T47D (cell line): ENCODE measurements around the gene VSX1.

Experiments used
- DNase-seq, 2 experiments: peaks; one replicate each; pipeline versions ENCODE4 v3.0.0 to v3.0.0-alpha.2; 2011 to 2012; ENCODE audit warnings: low read depth in 1 of 2, low spot score in 1 of 2
- JUND ChIP-seq: IDR thresholded peaks from 2 replicates; pipeline ENCODE4 v1.6.1; 2012; ENCODE audit warnings: low read depth
- in situ Hi-C: cut with HindIII; loops from 2 replicates; pipeline ENCODE4 v1.10.0; 2016; ENCODE audit warnings: low sequenced_read_pairs, low pct_unique_long_range_greater_than_20kb

The VSX1 gene

DNA sequence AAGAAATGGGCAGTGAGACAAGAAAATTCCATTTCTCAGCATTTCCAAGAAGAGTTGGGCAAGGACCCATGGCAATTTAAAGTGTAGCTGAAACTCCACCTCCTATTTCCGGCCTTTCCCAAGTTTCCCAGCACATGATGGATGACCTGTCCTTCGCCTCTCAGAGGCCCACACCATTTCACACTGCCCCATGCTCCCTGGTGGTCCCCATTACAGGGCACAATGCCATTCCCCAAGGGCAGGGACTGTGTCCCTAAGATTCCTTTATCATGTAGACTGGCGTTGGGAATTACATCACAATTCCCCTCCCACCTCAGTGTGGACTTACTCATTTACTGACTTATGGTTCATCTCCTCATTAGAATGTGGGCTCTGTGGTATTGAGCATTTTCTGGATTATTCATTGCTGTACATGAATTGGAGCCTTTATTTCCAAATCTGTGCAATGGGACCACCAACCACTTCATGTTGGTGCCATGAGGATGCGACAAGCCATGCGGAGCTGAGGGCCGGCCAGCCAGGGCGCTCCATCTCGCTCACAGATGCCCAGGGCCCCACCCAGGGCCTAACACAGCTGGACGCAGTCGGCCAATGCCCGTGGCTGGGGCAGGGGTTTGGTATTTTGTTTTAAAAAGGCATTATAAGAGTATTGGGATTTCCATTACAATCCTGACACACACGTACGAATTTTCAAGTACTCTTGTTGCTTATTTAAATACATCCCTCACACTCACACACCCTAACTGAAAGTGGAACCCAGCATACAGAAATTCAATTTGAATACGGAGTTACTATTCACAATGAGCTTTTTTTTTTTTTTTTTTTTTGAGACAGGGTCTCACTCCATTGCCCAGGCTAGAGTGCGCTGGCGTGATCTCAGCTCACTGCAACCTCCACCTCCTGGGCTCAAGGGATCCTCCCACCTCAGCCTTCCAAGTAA is 29.4 kb downstream of the VSX1 start:
- in situ Hi-C loops = no loop called here
- DNase-seq = no peak
- TF ChIP-seq JUND = no peak

DNA sequence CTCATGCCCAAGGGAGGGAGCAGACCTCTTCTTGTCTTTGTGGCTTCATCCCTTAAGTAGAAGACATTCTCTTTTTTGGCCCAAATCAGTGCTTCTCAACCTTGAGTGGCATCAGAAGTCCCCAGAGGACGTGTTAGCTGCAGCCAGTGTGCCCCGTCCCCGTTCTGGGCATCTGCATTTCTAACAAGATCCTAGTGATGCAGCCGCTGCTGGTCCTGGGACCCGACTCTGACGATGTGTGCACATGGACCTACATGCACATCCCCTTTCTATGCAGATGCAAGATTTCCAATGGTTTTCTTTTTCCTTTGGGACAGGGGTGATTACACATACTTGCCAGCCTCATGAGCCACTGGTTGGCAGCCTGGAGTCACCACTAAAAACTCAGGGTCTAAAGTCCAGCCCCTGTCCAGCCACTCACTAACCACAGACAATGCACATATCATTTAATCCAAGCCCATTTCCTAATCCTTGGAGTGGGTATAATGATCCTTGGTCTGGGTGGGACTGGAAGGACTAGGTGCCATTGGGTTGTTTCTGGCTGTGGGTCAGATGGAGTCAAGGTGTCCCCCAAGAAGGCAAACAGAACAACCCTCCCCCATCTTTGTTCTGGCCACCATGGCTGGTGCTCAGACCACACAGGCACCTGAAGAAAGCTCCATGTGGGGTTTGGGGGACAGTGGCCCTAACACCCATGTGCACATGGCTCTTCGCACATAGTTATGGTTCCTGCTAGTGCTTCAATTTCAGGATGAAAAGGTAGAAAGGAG is 30.4 kb downstream of the VSX1 start:
- no peak for DNase-seq
- in situ Hi-C loops = no loop called here
- TF ChIP-seq JUND = no peak

DNA sequence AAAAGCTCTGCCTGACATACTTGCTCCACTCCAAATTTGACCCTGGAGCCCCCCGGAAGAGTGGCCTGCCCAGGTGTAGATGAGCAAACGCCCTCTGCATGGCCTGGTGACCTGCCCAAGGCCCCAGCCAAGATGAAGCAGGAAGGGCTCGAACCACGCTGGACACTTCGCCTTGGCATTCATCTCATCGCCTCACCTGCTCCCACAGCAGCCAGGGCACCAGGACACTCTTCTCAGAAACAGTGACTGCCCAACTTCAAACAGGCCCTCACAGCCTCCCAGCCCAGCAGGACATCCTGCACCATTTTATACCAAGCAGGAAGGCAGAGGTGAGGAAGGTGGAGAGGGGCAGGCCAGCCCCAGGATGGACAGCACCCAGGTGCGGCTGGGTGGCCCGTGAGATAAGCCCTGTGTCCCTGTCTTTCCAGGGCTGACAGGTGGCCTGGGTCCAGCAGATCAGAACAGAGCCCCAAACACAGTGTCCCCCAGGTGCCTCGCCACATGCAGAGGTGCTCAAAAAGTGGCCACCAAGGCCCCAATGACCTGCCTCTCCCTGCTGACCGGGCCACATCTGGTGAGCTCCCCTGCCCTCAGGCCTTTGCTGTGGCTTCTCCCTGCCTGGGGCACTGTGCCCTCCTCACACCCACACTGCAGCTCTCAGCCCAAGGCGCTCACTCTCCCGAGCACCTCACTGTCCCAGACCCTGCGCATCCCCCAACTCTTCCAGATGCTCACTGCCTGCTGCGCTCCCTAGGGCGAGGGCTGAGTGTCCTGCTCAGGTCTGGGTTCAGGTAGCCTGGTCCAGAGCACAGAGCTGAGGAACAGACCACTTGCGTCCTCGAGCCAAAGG is 31.2 kb downstream of the VSX1 start:
- TF ChIP-seq JUND = no peak
- in situ Hi-C loops = no loop called here
- no peak for DNase-seq

DNA sequence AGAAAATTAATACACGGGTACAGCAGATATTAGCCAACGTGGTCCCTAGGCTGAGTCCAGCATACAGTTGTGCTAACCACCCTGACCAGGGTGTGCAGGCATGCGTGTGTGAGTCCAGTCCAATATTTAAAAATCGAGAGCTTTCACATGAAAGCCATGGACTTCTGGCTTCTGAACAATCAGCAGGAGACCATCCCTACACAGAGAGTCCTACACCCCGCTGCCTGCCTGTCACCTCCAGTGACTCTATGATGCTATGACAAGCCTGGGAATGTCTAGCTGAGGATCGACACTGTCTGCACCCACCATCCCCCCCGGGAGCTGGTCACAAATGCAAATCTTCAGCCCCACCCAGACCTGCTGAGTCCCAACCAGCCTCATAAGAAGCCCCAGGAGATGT is 31.9 kb downstream of the VSX1 start:
- in situ Hi-C loops = no loop called here
- DNase-seq = no peak
- no peak for TF ChIP-seq JUND

DNA sequence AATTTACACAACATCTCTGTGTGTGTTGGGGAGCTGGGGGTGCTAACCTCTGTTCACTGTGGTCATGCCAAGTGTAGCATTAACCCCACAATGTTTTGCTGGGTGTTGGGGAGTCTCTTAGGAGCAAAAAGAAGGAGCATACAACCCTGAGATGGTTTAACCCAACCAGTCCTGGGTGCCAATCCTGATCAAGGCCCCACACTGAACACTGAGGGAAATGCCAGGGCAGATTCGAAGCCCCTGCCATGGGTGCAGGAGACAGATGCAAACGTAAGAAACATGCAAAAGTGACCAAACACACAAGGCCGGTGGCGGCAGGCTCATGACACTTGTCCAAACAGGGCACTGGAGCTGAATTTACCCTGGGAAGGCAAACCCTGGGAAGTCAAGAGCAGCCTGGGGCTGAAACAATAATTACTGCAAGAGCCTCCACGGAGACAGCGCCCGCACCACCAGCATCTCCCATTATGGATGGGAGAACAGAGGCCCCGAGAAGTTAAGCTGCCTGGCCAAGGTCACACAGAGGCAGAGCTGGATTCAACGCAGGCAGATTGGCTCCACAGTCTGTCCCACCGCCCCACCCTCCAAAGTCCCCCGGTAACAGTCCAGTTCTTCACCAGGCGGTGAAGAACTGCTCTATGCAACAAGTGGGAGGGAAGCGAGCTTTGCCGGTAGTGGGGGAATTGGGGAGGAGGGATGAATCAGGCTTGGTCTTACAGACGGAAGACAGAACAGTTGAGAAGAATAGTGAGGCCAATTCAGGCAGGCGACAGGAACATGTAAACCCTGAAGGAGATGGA is 32.5 kb downstream of the VSX1 start:
- in situ Hi-C loops = no loop called here
- no peak for DNase-seq
- no peak for TF ChIP-seq JUND

DNA sequence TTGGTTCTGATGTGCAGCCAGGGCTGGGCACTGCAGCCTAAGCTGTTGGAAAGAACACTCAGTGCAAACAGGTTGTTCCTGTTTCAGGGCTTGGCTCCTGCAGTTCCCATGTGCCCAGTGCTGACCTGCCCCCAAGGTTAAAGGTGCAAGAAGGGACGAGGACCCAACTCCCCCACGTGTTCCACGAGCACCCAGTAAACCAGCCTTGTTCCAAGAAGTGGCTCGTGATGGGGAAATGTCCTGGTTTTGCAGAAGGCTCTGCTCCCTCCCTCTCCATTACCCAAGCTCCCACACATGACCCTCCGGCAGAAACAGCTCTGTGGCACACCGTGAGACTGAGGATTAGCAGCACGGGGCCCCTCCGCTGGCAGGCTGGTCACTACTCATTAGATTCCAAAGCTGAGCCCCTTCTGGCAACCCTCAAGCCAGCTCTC is 33.4 kb downstream of the VSX1 start:
- peak; percentile 51 to 69 for DNase-seq
- no peak for TF ChIP-seq JUND
- in situ Hi-C loops = no loop called here

DNA sequence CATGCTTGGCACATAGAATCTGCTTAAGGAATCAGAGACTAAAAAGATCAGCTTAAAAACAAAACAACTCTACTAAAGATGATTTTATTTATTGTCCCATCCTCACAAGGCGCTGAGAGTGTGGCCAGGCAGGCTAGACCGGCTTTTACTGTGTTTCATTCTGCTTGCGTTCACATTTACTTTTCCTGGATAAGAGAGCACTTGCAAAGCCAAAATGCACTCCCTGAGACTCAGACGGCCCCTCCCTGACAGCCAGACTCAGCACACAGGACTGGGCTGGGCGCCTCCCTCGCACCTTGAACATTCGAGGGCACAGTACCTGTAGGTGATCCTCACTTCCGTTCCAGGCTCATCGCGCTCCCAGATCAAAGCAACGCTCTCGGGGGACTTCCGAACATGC is 34.2 kb downstream of the VSX1 start:
- TF ChIP-seq JUND = no peak
- DNase-seq = peak in 1 of 2 experiments; percentile 47
- in situ Hi-C loops = no loop called here

DNA sequence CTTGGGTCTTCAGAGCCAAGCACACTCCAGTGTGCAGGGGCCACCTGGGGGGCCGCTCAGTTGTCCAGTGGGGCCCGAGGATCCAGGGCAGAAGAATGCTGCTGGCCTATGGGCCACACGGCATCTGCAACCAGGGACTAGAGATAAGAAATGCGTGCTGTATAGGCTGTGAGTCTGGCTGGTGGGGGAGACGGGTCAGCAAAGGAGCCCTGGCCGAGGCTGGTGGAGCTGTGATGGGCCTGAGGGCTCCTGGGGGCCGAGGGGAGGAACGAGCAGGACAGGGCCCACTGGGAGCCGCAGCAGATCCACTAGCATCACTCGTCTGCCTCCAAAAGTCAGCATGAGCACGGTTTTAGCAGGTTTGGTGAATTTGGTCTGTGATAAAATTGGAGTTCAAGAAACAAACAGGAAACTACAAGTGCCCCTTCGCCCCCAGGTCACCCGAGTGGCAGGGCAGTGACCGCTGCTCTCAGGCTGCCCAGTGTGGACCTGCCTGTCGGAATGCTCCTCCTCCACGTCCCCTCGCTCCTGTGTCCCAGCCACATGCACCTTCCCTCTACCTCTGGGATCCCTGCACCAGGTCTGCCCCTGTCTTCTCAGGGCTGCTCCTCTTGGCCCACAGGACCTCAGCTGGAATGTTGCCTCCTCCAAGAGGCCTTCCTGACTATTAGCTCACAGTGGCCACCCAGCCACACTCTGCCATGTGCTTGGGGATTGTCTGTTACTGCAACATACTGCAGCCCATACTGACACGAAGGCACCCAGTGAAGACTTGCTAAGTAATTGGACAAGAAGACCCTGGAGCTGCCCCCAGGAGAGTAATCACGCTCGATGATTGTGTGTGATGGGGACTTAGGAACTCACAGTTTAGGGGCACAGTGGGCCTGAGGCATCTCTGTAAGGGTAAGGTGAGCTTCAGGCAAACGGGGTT is 34.9 kb downstream of the VSX1 start:
- in situ Hi-C loops = no loop called here
- DNase-seq = no peak
- TF ChIP-seq JUND = no peak

DNA sequence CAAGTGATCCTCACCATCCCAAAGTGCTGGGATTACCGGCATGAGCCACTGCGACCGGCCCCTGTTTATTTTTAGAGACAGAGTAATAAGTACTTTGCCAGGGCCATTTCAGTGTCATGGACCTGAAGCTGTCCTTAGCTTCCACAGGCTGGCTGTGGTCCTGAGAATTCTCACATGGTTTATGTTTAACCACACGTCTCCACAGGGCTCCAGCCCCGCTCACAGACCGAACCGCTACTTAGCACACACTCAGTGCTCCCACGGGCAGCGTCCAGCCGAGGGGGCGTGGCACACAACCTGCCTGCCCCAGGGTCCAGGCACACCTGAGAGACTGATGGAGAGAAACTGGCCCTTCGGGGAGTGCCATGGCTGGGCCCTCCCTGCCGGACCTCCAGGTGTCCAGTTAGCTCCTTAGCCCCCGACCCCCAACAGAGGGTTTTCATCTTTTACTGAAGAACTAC is 35.7 kb downstream of the VSX1 start:
- in situ Hi-C loops = no loop called here
- no peak for DNase-seq

DNA sequence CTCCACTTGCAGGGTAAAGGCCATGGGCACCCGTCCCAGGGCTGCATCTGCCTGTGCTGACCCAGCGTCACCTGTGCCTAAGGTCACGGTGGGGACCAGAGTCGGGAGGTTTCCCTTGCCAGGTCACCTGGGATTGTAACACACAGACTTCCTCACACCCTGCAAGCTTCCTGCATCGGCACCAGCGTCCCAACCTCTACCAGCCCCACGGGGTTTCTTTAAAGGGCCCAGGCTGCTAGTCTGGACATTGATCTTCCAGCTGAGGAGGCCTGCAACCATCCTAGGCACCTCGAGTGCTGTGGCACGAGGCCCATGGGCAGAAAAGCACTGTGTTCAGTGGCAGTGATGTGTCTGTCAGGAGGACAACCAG is 36.6 kb downstream of the VSX1 start:
- DNase-seq = no peak
- no peak for TF ChIP-seq JUND
- in situ Hi-C loops = no loop called here

More for the DNA sequence above, 35.7 kb downstream of the VSX1 start:
- TF ChIP-seq JUND = no peak

GRCh38 chr20:25044660-25045342 is 37.1 kb downstream of the VSX1 start:
- TF ChIP-seq JUND = no peak
- no peak for DNase-seq
- in situ Hi-C loops = no loop called here
